MV-4-11 (cell line): ENCODE results near the gene LRRC31.

Experiments
- DNase-seq: peaks from one replicate; lab custom pipeline; 2025; lab: John Stamatoyannopoulos, UW

Gene LRRC31

GRCh38 chr3:169869484-169870220 lies at the start of gene LRRC31:
Gene LRRC31, minus strand, starts transcription at chr3:169869935. Its CDS starts 128 bp downstream, at chr3:169869807.
- no peak for DNase-seq

DNA sequence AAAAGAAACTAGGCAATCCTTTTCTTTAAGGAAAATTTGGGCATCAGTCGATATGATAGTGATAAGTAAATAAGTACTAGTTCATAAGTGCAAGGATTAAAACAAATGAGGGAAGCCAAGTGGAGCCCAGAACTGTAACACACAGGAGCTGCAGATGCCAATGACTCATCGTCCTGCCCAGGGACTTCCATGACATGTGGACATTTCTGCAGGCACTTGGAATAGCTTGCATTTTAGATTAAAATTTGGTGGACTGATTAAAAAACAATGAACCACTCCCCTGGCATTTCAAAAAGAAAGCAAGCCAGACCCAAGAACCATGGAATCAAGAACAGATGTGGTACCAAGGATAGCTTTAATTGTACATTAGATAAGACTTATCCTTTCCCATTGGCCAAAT lies 44.6 kb upstream of the LRRC31 start:
- DNase-seq, result peak; percentile 5

DNA sequence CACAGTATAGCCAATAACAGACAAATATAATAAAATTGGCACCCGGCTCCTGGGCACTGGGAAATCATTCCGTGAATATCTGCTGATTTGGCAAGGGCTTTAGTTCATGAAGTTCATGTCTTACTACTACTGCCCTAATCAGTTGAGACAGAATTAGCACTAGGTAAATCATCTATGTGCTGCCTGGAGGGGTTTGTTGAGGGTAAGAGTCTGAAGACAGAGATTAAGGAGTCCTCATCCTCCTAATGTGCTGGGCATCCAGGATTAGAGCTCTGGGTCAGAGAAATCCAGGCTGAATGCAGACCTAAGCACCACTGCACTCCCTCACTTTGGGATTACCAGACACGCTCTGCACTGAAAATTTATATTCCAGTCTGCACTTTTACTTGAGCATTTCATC lies 43.6 kb upstream of the LRRC31 start:
- no peak for DNase-seq

GRCh38 chr3:169911272-169911671 lies 41.5 kb upstream of the LRRC31 start, which contains the start of gene SAMD7:
Gene SAMD7, plus strand, starts transcription at chr3:169911572. Its CDS starts 7,927 bp downstream, at chr3:169919499.
- DNase-seq, result no peak

GRCh38 chr3:169907944-169908343 lies 38.2 kb upstream of the LRRC31 start:
- no peak for DNase-seq

GRCh38 chr3:169907476-169907875 lies 37.7 kb upstream of the LRRC31 start:
- no peak for DNase-seq

DNA sequence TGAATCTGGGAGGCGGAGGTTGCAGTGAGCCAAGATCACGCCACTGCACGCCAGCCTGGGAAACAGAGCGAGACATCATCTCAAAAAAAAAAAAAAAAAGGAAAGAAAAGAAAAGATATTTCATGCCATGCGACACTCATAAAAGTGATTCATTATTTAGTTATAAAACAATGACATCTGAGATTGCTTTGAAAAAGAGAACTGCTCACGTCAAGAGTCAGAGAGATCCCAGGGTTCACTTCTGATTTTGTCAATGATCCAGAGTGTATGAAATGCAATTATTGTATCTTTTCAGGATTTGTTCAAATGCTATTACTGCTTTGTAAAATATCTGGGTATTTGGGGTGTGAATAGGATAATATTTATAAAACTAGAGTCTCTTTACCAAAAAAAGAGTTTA lies 35.7 kb upstream of the LRRC31 start:
- no peak for DNase-seq

- no peak for DNase-seq
These were observed 31.7 kb upstream of the LRRC31 start for GRCh38 chr3:169901453-169901852.

DNA sequence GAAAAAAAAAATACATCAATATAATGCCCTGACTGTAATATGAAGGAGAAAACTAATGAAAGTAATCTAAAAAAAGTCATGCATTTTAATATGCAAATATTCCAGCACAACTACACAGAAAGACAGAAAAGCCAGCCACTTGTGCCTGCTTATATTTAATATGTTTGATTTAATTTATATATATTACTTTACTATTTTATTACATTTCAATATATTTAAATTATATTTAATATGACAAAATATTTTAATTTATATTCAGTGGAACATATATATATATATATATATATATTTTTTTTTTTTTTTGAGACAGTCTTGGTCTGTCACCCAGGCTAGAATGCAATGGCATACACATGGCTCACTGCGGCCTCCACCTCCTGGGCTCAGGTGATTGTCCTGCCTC lies 27.5 kb upstream of the LRRC31 start:
- no peak for DNase-seq

DNA sequence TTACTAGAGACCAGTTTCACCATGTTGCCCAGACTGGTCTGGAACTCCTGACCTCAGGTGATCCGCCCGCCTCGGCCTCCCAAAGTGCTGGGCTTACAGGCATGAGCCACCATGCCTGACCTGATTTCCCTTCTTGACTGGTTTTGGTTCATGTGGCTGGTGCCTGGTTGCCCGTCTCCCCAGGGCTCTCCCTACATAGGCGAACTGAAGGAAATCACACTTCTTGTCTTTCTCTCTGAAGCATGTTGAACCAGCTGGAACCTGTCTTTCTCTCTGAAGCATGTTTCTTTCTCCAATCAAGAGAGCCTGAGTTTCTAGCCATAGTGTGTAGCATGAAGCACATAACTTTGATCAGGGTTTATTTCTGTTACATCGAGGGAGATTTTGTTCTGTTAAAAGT lies 25.3 kb upstream of the LRRC31 start:
- no peak for DNase-seq

DNA sequence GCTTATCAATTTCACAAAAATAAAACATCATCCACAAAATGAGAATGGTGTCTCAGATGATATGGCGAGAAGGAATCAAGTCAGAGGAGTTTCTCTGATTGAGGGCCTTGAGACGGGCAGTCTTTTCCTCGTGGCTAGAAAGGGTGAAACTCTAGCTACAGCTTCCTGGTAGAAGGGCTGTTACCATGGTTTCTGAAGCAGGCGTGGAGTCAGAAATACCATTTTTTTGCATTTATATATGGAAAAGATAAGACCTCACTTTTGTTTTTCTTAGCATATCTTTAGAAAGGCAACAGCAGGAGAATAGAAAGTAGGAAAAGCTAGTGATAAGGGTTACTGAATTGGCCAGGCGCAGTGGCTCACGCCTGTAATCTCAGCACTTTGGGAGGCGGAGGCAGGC lies 24.4 kb upstream of the LRRC31 start:
- no peak for DNase-seq

- no peak for DNase-seq
These were observed 22.2 kb upstream of the LRRC31 start for GRCh38 chr3:169891886-169892285.

GRCh38 chr3:169886671-169887070 lies 16.9 kb upstream of the LRRC31 start:
- no peak for DNase-seq

- no peak for DNase-seq
These were observed 11.0 kb upstream of the LRRC31 start for GRCh38 chr3:169880576-169881250.

DNA sequence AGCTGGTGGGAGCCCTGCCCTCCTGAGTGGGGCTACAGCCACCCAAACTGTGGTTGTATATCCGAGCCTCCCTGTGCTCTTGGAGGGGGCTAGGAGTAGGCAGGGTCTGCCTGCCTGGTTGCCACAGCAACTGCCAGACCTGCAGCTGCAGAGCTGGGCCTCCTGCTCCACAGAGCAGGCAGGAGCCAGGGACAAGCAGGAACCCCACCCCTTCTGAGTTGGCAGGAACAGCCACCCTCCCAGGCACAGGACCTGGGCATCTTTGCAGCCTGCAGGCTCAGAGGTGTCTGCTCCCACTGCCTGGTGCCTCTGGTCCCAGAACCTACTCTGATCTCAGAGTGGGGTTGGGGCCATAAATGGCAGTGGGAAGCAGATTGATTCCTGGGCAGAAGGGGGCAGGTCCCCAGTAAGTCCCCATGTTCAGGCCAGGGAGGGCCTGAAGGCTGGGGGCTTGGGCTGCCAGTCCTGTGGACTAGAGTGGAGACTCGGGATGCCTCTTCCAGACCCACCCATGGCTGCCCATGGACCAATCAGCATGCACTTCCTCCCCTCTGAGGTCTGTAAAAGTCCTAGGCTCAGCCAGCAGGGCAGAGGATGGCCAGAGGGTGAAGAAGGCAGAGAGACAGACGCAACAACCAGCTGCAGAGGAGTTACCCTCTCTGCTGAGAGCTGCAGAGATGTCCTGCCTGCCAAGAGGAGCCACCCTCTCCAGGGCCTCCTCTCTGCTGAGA lies 10.3 kb upstream of the LRRC31 start:
- no peak for DNase-seq

- DNase-seq, result no peak
These were observed 9.3 kb upstream of the LRRC31 start for GRCh38 chr3:169879013-169879557.

DNA sequence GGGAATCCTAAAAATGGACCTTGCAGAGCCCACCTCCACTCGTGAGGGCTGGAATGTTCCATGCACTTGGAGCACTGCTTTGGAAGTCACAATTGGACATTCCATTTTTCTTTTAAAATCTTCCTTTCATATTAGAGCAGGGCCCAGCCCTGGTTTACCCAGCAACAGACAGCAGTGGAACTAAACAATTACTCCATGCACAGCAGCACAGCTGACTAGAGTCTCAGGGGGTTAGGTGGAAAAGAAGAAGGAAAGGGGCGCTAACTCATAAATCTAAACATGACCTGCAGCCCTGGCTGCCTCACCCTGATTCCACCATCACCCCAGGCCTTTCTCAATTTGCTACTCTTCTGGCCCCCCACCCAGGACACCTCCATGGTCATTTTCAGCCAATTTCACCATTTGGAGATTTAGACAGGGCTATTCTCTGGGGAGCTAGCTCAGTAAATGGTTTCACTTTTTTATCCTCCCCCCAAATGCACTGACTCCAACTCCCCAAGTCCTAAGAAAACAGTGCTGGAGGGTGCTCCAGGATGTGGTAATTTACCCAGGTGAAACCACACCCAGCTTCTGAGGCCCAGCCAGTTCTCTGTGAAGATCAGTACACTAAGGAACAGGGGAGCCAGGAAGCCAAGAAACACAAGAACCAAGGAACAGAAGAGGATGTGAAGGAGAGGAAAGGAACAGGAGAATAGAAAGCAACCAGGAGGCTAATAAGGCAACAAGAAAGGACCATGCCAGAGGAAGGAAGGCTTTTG lies 1.6 kb upstream of the LRRC31 start:
- peak; percentile 12 for DNase-seq

- no peak for DNase-seq
These were observed 1.4 kb downstream of the LRRC31 start for GRCh38 chr3:169868369-169868768.

DNA sequence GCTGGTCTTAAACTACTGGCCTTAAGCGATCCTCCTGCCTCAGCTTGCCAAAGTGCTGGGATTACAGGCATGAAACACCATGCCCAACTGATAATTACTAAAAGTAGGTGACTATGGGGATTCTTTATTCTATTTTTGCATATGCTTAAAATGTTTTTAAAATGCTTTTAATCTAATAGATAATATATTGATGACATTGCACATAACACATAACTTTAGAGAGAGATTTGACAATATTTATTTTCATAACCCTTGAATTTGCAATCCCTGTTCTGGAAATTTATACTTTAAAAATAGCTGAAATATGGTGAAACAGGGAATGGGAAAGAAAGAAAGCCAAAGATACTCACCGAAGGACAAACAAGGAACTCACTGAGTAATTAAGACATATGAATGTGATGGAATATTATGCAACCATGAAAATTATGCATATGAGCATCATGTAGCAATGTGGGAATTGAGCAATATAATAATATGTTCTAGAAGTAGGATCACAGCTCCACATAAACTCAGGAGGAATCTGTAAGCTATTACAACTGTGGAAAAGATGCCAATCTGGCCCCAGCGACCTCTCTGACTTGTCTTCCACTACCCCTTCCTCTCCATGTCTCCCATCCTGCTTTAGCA lies 2.0 kb downstream of the LRRC31 start:
- DNase-seq, result no peak

- peak; percentile 78 for DNase-seq
These were observed 4.5 kb downstream of the LRRC31 start for GRCh38 chr3:169865176-169865767.

GRCh38 chr3:169864270-169864669 lies 5.5 kb downstream of the LRRC31 start:
- no peak for DNase-seq
